Neural progenitor cell (in vitro differentiated cells): ENCODE measurements around the gene GRIK3.

Experiments
- CTCF ChIP-seq: fragments of 200-600 bp; sonication (generic); IDR thresholded peaks from 2 replicates; pipeline ENCODE4 v1.5.1; 2017; ENCODE audit warnings: antibody characterized with exemption, mild to moderate bottlenecking
- EZH2 ChIP-seq: fragments of 200-600 bp; sonication (generic); IDR thresholded peaks from 2 replicates; pipeline ENCODE4 v1.6.1; 2017; ENCODE audit warnings: antibody characterized with exemption, mild to moderate bottlenecking, moderate library complexity

- no peak for TF ChIP-seq CTCF
- TF ChIP-seq EZH2, result no peak
Measured at GRCh38 chr1:36908096-36908495, 126.2 kb downstream of the GRIK3 start.
